ENCODE data around the gene HMGXB4. TPM values are rescaled to one million over a fixed set of nuclear protein-coding genes. Genes with fewer than 3 reads are reported as not detected.

The HMGXB4 gene
- polyA plus RNA-seq, 1 donor (not counting 4 experiments of a cell fraction or from before 2014, with no cell fraction given), result 22.6 TPM

DNA sequence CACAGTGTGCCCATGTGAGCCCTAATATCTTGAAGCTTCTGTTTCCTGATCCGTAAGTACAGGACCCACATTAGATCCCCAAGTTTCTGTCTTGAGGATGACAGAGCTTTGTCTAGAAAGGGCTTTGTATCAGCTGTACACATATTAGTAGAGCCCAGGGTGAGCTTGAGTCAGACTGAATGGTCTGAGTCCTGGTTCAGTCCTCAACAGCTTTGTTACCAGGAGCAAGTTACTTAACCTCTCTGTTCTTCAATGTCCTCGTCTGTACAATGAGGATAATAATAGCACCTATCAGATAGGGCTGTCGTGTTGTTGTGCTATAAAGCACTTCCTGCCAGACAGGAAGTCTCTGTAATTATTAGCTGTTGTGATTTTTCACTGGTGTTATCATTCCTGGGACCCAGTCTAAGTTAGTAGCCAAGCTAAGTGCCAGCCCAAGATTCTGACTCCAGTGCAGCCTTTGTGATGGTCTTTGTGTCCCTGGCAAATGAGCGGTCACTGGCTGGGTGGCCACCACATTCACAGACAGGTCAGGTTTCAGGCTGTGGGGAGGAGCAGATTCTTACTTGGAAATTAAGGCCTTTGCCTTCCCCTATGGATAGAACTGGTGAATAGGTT, 49.2 kb downstream of the HMGXB4 start:
- TF ChIP-seq, protein P1, sequence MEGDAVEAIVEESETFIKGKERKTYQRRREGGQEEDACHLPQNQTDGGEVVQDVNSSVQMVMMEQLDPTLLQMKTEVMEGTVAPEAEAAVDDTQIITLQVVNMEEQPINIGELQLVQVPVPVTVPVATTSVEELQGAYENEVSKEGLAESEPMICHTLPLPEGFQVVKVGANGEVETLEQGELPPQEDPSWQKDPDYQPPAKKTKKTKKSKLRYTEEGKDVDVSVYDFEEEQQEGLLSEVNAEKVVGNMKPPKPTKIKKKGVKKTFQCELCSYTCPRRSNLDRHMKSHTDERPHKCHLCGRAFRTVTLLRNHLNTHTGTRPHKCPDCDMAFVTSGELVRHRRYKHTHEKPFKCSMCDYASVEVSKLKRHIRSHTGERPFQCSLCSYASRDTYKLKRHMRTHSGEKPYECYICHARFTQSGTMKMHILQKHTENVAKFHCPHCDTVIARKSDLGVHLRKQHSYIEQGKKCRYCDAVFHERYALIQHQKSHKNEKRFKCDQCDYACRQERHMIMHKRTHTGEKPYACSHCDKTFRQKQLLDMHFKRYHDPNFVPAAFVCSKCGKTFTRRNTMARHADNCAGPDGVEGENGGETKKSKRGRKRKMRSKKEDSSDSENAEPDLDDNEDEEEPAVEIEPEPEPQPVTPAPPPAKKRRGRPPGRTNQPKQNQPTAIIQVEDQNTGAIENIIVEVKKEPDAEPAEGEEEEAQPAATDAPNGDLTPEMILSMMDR (optimal IDR thresholded peaks at IDR 0.05 in 1 of 3, IDR thresholded peaks at IDR 0.05 in 1 of 3, conservative IDR thresholded peaks at IDR 0.05 in 1 of 3; ENCODE audit: extremely low read depth in 1 of 3, insufficient read depth in 2 of 3, low read length in 3 of 3), result no peak
- no peak for TF ChIP-seq EZH2 (IDR thresholded peaks at IDR 0.05; ENCODE audit: low read length)
- H3K79me2 ChIP-seq (ENCODE audit: control insufficient read depth, insufficient read depth, low read length), result no peaks in the 10 kb centered on the region

DNA sequence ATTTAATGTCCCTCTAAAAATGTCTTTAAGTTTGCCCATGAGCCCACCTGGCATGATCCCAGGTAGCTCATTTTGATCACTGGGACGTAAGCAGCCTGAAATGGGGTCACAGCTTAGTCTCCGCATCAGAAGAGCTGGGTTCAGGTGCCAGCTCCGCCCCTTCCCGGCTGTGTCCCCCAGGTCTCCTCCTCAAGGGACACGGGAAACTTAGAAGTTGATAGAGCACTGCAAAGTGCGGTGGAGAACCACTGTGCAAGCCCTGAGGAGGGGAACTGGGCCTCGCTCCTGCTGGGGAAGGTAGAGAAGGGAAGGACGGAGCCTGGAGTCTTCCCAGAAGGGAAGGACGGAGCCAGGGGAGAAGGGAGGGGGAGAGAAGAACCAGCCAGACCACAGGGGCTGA, 50.1 kb downstream of the HMGXB4 start:
- no peak for DNase-seq (ENCODE audit: low read depth, low spot score)
- H4K20me1 ChIP-seq (ENCODE audit: control insufficient read depth, extremely low read depth, insufficient read depth, low read length), result no peaks in the 10 kb centered on the region
- H3K9me1 ChIP-seq (ENCODE audit: control insufficient read depth, extremely low read depth, insufficient read depth, low read length), result no peaks in the 10 kb centered on the region
- no peak overlapping the region for H3K27ac ChIP-seq (ENCODE audit: control insufficient read depth, insufficient read depth, low read length)
- TF ChIP-seq EZH2 (IDR thresholded peaks at IDR 0.05; ENCODE audit: low read length), result no peak
- TF ChIP-seq, protein P1 (optimal IDR thresholded peaks at IDR 0.05 in 1 of 3, IDR thresholded peaks at IDR 0.05 in 1 of 3, conservative IDR thresholded peaks at IDR 0.05 in 1 of 3; ENCODE audit: extremely low read depth in 1 of 3, insufficient read depth in 2 of 3, low read length in 3 of 3), result no peak
- no peak overlapping the region for H3K9ac ChIP-seq (ENCODE audit: control insufficient read depth, extremely low read depth, insufficient read depth, low read length)
- no peak for FAIRE-seq
- dilution Hi-C loops (cut with MboI; ENCODE audit: extremely low pct_ligation_motif_present, low sequenced_read_pairs), result no loop called here
- H3K36me3 ChIP-seq (ENCODE audit: control insufficient read depth in 2 of 2, extremely low read depth in 1 of 2, insufficient read depth in 2 of 2, low read length in 2 of 2), result peaks cover 3% of the 10 kb centered on the region in 2 experiments
- H2AFZ ChIP-seq (ENCODE audit: control insufficient read depth, low read length), result no peak overlapping the region
- peaks cover 5% of the 10 kb centered on the region for H3K4me1 ChIP-seq (ENCODE audit: control insufficient read depth, extremely low read depth, insufficient read depth, low read length)
- no peaks in the 10 kb centered on the region for H3K9me3 ChIP-seq (ENCODE audit: control insufficient read depth, low read depth, low read length)
- H3K4me2 ChIP-seq (ENCODE audit: control insufficient read depth, extremely low read depth, insufficient read depth, low read depth, low read length), result no peak overlapping the region
- no peaks in the 10 kb centered on the region for H3K27me3 ChIP-seq (ENCODE audit: control insufficient read depth, extremely low read depth, insufficient read depth, low read length)
- H3K79me2 ChIP-seq (ENCODE audit: control insufficient read depth, insufficient read depth, low read length), result no peaks in the 10 kb centered on the region
- H3K4me3 ChIP-seq (ENCODE audit: control insufficient read depth in 2 of 3, extremely low read depth in 1 of 3, insufficient read depth in 2 of 3, low read depth in 1 of 3, low read length in 3 of 3), result no peak overlapping the region

More for the DNA sequence above, 49.2 kb downstream of the HMGXB4 start:
- H3K4me2 ChIP-seq (ENCODE audit: control insufficient read depth, extremely low read depth, insufficient read depth, low read depth, low read length), result no peak overlapping the region
- no peaks in the 10 kb centered on the region for H3K27me3 ChIP-seq (ENCODE audit: control insufficient read depth, extremely low read depth, insufficient read depth, low read length)
- dilution Hi-C loops (cut with MboI; ENCODE audit: extremely low pct_ligation_motif_present, low sequenced_read_pairs), result no loop called here
- H3K9ac ChIP-seq (ENCODE audit: control insufficient read depth, extremely low read depth, insufficient read depth, low read length), result no peak overlapping the region
- H3K9me3 ChIP-seq (ENCODE audit: control insufficient read depth, low read depth, low read length), result no peaks in the 10 kb centered on the region
- H3K27ac ChIP-seq (ENCODE audit: control insufficient read depth, insufficient read depth, low read length), result no peak overlapping the region
- peaks cover 6% of the 10 kb centered on the region for H3K4me1 ChIP-seq (ENCODE audit: control insufficient read depth, extremely low read depth, insufficient read depth, low read length)
- no peak overlapping the region for H3K4me3 ChIP-seq (ENCODE audit: control insufficient read depth in 2 of 3, extremely low read depth in 1 of 3, insufficient read depth in 2 of 3, low read depth in 1 of 3, low read length in 3 of 3)
- peak overlapping the region; percentile 4 for H2AFZ ChIP-seq (ENCODE audit: control insufficient read depth, low read length)
- H3K9me1 ChIP-seq (ENCODE audit: control insufficient read depth, extremely low read depth, insufficient read depth, low read length), result no peaks in the 10 kb centered on the region
- no peak for DNase-seq (ENCODE audit: low read depth, low spot score)
- no peak for FAIRE-seq
- no peaks in the 10 kb centered on the region for H4K20me1 ChIP-seq (ENCODE audit: control insufficient read depth, extremely low read depth, insufficient read depth, low read length)
- peaks cover 3 to 4% of the 10 kb centered on the region in 2 experiments for H3K36me3 ChIP-seq (ENCODE audit: control insufficient read depth in 2 of 2, extremely low read depth in 1 of 2, insufficient read depth in 2 of 2, low read length in 2 of 2)
